Mucosa of rectum (tissue), 2 donors: Measurements from ENCODE around the gene TNFAIP6.

Experiments
- H3K27ac ChIP-seq, 2 donors: one replicate each; pipeline ENCODE4 v1.7.0; 2013; ENCODE audit warnings: inconsistent platforms in 2 of 2, low read depth in 2 of 2, low read length in 2 of 2
- H3K27me3 ChIP-seq, 2 donors: one replicate each; pipeline ENCODE4 v1.7.0; 2013; ENCODE audit warnings: low read length in 2 of 2; ENCODE audit not compliant: control insufficient read depth in 2 of 2, insufficient read depth in 2 of 2
- H3K36me3 ChIP-seq, 2 donors: one replicate each; pipeline ENCODE4 v1.7.0; 2013; ENCODE audit warnings: low read length in 2 of 2; ENCODE audit not compliant: control insufficient read depth in 2 of 2, insufficient read depth in 2 of 2
- H3K4me1 ChIP-seq, 2 donors: one replicate each; pipeline ENCODE4 v1.7.0; 2013; ENCODE audit warnings: low read length in 2 of 2, mild to moderate bottlenecking in 1 of 2; ENCODE audit not compliant: control insufficient read depth in 2 of 2, insufficient read depth in 2 of 2
- H3K4me3 ChIP-seq, 2 donors: one replicate each; pipeline ENCODE4 v1.7.0; 2013; ENCODE audit warnings: low read length in 2 of 2
- H3K9ac ChIP-seq, 2 donors: one replicate each; pipeline ENCODE4 v1.7.0; 2013; ENCODE audit warnings: low read length in 2 of 2, low read depth in 1 of 2, mild to moderate bottlenecking in 1 of 2
- H3K9me3 ChIP-seq, 2 donors: one replicate each; pipeline ENCODE4 v1.7.0; 2013; ENCODE audit warnings: low read length in 2 of 2; ENCODE audit not compliant: control insufficient read depth in 2 of 2
- donor health status: healthy.
- donor health status: Normal muscosa, but diverticular disease.

Gene TNFAIP6

DNA sequence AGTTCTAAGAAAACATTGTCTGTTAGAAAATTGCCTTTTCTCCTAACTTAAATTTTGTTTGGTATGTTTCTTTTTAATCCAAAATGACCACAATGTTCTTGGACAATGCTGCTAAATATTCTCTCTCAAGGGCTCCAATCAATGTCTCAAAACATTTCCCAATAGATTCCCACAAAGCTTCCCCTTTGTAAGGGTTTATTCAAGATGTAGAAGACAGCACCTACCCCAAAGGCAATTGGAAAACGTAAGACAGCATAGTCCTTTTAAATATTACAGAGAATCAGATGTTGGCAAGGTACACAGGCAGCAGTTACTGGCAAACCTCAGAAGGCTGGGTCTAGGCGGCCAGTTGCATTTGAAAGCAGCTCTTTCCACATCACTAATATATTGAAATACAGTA, 34.0 kb downstream of the TNFAIP6 start:
- Histone ChIP-seq H3K27ac (no peak overlapping the region), H3K9me3 (no peaks in the 10 kb centered on the region), H3K9ac (no peak overlapping the region), H3K4me3 (no peak overlapping the region), H3K27me3 (no peaks in the 10 kb centered on the region), H3K4me1 (no peaks in the 10 kb centered on the region), H3K36me3 (no peaks in the 10 kb centered on the region)

DNA sequence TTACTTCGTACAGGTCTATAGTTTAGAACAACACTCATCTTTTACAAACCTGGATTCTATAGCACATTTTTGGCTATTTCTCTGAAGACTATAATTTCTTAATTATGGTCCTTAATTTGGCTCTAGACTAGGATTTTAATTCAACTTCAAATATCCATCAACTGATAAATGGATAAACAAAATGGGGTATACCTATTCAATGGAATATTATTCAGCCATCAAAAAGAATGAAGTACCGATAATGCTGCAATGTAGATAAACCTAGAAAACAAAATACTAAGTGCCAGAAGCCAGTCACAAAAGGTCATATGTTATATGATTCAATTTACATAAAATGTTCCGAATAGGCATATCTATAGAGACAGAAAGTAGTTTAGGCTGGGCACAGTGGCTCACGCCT, 37.1 kb downstream of the TNFAIP6 start:
- Histone ChIP-seq H3K27ac (no peak overlapping the region), H3K9ac (no peak overlapping the region), H3K4me1 (no peaks in the 10 kb centered on the region), H3K9me3 (no peaks in the 10 kb centered on the region), H3K36me3 (no peaks in the 10 kb centered on the region), H3K27me3 (no peaks in the 10 kb centered on the region), H3K4me3 (no peak overlapping the region)

DNA sequence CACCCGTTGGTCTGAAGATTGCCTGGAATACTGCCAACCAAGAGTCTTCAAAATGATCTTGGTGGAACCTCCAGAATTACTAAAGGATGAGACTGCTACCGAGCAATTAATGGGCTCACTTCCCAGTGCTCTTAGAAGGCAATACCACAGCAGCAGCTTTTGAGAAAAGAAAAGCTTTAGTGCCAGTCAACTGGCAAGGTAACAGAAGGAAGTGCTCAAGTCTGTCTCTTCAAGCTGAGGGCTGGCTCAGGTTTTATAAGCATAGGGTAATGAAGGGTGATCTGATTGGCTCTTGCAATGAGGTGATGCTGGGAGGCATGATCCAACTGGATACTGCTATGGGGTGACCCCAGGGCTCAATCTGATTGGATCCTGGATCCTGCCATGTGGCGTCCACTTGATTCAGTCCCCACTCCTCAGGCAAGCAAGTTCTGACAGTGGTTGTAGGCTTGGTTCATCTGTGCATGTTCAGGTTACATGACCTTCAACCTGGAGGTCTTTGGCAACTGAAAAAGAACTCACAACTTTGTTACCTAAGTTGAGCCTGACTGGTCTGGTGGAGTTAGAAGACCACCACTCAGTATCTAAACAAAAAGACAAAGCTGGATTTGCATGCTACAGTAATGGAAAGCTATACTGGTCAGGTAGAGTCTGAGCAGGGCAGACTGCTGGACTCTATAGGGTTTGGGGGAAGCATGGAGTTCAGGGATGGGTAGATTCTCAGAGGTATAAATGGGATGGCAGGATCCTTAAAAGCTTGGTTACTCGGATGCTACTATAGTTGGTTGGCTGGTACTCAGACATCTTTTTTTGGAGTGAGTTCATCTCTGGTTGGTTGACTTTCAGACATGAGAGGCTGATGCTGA, 38.4 kb downstream of the TNFAIP6 start:
- Histone ChIP-seq H3K4me3 (no peak overlapping the region), H3K4me1 (no peaks in the 10 kb centered on the region), H3K9ac (no peak overlapping the region), H3K27ac (no peak overlapping the region), H3K27me3 (no peaks in the 10 kb centered on the region), H3K9me3 (no peaks in the 10 kb centered on the region), H3K36me3 (no peaks in the 10 kb centered on the region)

DNA sequence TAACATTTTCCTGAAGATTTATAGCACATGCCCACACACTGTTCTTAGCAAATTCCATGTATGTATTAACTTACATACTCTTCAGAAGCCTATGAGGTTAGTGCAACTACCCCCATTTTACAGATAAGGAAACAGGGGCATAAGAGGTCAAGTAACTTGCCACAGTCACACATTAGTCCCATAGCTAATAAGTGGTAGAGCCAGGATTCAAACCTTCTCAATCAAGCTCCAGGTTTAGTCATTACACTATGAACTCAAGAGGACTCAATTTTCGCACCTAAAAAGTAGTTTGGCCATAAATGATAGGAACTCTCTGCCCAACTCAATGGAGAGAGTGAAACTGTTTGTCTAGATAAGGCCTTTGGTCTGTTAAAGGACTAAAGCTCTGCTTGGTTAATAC, 42.6 kb downstream of the TNFAIP6 start:
- Histone ChIP-seq H3K4me3 (no peak overlapping the region), H3K27ac (no peak overlapping the region), H3K4me1 (no peaks in the 10 kb centered on the region), H3K9me3 (no peaks in the 10 kb centered on the region), H3K9ac (no peak overlapping the region), H3K27me3 (no peaks in the 10 kb centered on the region), H3K36me3 (no peaks in the 10 kb centered on the region)

DNA sequence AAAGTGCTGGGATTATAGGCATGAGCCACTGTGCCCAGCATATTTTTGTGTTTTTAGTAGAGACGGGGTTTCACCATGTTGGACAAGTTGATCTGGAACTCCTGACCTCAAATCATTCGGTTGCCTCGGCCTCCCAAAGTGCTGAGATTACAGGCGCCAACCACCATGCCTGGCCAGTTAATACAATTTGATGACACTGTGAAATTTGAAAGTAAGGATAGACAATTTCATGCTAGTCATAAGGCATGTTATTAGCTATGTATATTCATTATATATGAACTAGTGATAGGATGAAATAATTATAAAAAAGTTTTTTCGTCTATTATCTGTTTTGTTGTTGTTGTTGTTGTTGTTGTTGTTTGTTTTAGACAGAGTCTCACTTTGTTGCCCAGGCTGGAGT, 43.8 kb downstream of the TNFAIP6 start:
- H3K27ac ChIP-seq: no peak overlapping the region
- H3K4me3 ChIP-seq: no peak overlapping the region
- no peaks in the 10 kb centered on the region for H3K4me1 ChIP-seq
- no peaks in the 10 kb centered on the region for H3K27me3 ChIP-seq
- no peak overlapping the region for H3K9ac ChIP-seq
- no peaks in the 10 kb centered on the region for H3K36me3 ChIP-seq
- H3K9me3 ChIP-seq: no peaks in the 10 kb centered on the region

DNA sequence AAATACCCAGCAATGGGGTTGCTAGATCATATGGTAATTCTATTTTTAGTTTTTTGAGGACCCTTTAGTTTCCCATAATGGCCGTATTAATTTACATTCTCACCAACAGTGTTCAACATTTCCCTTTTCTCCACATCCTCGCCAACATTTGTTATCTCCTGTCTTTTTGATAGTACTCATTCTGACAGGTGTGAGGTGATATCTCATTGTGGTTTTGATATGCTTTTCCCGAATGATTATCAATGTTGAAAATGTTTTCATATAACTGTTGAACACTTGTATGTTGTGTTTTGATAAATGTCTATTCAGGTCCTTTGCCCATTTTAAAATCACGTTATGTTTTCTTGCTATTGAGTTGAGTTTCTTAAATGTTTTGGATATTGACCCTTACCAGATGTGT, 46.5 kb downstream of the TNFAIP6 start:
- Histone ChIP-seq H3K9ac (no peak overlapping the region), H3K27me3 (no peaks in the 10 kb centered on the region), H3K4me1 (no peaks in the 10 kb centered on the region), H3K9me3 (no peaks in the 10 kb centered on the region), H3K27ac (no peak overlapping the region), H3K36me3 (no peaks in the 10 kb centered on the region), H3K4me3 (no peak overlapping the region)

DNA sequence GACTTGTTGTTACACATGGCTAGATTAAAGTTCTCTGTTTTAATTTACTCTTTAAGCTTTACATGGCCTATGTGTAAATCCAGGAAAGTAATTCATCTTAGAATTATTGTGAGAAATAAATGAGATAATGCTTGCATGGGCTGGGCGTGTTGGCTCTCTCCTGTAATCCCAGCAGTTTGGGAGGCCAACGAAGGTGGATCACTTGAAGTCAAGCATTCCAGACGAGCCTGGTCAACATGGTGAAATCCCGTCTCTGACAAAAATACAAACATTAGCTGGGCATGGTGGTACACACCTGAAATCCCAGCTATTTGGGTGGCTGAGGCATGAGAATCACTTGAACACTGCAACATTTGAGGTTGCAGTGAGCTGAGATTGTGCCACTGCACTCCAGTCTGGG, 48.0 kb downstream of the TNFAIP6 start:
- Histone ChIP-seq H3K4me3 (no peak overlapping the region), H3K36me3 (no peaks in the 10 kb centered on the region), H3K27me3 (no peaks in the 10 kb centered on the region), H3K4me1 (no peaks in the 10 kb centered on the region), H3K27ac (no peak overlapping the region), H3K9ac (no peak overlapping the region), H3K9me3 (no peaks in the 10 kb centered on the region)

DNA sequence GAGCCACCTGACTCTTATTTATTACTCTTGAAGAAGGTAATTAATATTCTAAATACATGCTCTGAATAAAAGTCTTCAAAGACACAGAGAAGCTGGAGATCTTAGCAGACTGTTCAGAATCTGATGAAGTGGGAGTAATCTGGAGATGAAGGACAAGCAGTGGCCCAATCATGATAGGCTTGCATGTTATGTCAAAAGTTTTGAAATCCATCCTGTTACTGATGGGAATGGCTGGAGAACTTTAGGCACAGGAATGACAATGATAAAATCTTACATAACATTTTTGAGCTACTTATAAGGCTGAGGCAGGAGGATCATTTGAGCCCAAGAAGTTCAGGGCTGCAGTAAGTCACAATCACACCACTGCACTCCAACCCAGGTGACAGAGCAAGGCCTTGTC, 49.9 kb downstream of the TNFAIP6 start:
- Histone ChIP-seq H3K36me3 (peaks cover 0 to 3% of the 10 kb centered on the region in 2 donors), H3K27ac (no peak overlapping the region), H3K9ac (no peak overlapping the region), H3K9me3 (no peaks in the 10 kb centered on the region), H3K4me1 (peaks cover 0 to 3% of the 10 kb centered on the region in 2 donors), H3K27me3 (no peaks in the 10 kb centered on the region), H3K4me3 (no peak overlapping the region)

DNA sequence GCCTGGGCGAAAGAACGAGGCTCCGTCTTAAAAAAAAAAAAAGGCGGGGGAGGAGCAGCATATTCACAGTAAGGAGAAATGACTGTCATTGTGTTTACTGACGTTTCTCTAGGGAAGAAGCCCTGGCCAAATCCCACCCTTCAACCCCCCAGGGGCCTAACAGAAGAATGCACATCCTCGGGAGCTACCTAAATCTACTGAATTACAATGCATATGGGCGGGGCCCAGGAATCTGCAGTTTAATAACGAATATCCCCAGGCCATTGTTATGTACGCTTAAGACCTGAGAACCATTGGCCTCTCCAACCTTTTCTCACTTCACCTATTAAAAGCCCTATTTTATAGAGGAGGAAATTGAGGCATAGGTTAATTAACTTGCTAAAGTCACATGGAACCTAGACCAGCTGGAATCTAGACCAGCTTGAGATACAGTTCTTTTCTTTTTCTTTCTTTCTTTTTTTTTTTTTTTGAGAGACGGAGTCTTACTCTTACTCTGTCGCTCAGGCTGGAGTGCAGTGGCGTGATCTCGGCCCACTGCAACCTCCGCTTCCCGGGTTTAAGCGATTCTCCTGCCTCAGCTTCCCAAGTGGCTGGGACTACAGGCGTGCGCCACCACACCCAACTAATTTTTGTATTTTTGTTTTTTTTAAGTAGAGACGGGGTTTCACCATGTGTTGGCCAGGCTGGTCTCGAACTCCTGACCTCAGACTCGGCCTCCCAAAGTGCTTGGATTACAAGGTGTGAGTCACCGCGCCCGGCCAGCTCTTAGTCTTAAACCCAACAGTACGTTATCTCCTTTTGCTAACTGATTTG, 51.6 kb downstream of the TNFAIP6 start:
- Histone ChIP-seq H3K36me3 (peaks cover 6 to 12% of the 10 kb centered on the region in 2 donors), H3K27ac (no peak overlapping the region), H3K4me1 (peaks cover 0 to 3% of the 10 kb centered on the region in 2 donors), H3K9me3 (no peaks in the 10 kb centered on the region), H3K27me3 (no peaks in the 10 kb centered on the region), H3K4me3 (peak overlapping the region; percentile 91 to 94), H3K9ac (no peak overlapping the region)
